PC-9 (cell line): ENCODE measurements around the gene ETV2.

ENCODE experiments used
- EZH2 ChIP-seq: fragments of 200-600 bp; sonication (generic); IDR thresholded peaks from 2 replicates; pipeline ENCODE4 v1.8.0; 2017; ENCODE audit warnings: antibody characterized with exemption, low read depth
- TF ChIP-seq, protein P1 (sequence below): fragments of 200-600 bp; sonication (generic); conservative IDR thresholded peaks from 2 replicates; pipeline ENCODE4 v1.6.1; 2017; ENCODE audit warnings: mixed run types, antibody characterized with exemption, mild to moderate bottlenecking, moderate library complexity

DNA sequence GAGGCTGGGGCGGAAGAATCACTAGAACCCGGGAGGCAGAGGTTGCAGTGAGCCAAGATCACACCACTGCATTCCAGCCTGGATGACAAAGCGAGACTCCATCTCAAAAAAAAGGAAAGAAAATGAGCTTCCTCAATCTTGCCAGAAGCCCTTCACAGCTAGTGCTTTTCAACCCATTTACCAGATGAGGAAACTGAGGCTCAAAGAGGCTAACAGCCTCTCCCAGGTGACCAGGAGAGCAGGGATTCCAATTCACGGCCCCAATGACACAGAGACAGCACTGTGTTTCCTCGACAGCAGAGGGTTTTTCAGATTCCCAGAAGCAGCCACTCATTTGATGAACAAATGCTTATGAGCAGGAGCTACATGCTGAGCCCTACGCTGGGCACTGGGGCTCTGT is 28.0 kb downstream of the ETV2 start:
- TF ChIP-seq, protein P1, sequence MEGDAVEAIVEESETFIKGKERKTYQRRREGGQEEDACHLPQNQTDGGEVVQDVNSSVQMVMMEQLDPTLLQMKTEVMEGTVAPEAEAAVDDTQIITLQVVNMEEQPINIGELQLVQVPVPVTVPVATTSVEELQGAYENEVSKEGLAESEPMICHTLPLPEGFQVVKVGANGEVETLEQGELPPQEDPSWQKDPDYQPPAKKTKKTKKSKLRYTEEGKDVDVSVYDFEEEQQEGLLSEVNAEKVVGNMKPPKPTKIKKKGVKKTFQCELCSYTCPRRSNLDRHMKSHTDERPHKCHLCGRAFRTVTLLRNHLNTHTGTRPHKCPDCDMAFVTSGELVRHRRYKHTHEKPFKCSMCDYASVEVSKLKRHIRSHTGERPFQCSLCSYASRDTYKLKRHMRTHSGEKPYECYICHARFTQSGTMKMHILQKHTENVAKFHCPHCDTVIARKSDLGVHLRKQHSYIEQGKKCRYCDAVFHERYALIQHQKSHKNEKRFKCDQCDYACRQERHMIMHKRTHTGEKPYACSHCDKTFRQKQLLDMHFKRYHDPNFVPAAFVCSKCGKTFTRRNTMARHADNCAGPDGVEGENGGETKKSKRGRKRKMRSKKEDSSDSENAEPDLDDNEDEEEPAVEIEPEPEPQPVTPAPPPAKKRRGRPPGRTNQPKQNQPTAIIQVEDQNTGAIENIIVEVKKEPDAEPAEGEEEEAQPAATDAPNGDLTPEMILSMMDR, result no peak
- TF ChIP-seq EZH2, result no peak
